Endodermal cell (in vitro differentiated cells): ENCODE measurements around the gene ENDOV. TPM values are rescaled to one million over a fixed set of nuclear protein-coding genes. Genes with fewer than 3 reads are reported as not detected.
"Not testable (repeated sequence)": the region's sequence is repeated elsewhere in the genome, so short reads cannot be mapped to it uniquely, and the experiment has no call there.

ENCODE experiments used
- DNase-seq: peaks from one replicate; pipeline ENCODE4 v3.0.0-alpha.2; 2017
- H3K27ac ChIP-seq: 2 replicates; pipeline ENCODE4 v1.5.1; 2013; ENCODE audit warnings: mild to moderate bottlenecking, low read depth, low read length, moderate library complexity
- H3K27me3 ChIP-seq: 2 replicates; pipeline ENCODE4 v1.6.1; 2013; ENCODE audit warnings: mild to moderate bottlenecking, low read length, moderate library complexity; ENCODE audit not compliant: insufficient read depth, control insufficient read depth, poor library complexity, severe bottlenecking
- H3K36me3 ChIP-seq: 2 replicates; pipeline ENCODE4 v1.7.0; 2013; ENCODE audit warnings: mild to moderate bottlenecking, low read length, moderate library complexity; ENCODE audit not compliant: control insufficient read depth, insufficient read depth
- H3K4me1 ChIP-seq: one replicate; pipeline ENCODE4 v1.7.0; 2013; ENCODE audit warnings: low read length; ENCODE audit not compliant: control insufficient read depth, insufficient read depth
- H3K4me3 ChIP-seq: 2 replicates; pipeline ENCODE4 v1.5.1; 2013; ENCODE audit warnings: mild to moderate bottlenecking, low read length, moderate library complexity
- H3K9ac ChIP-seq: 2 replicates; pipeline ENCODE4 v1.6.1; 2013; ENCODE audit warnings: mild to moderate bottlenecking, low read length, moderate library complexity; ENCODE audit not compliant: poor library complexity, severe bottlenecking; ENCODE audit errors: extremely low read depth
- H3K9me3 ChIP-seq: 2 replicates; pipeline ENCODE4 v1.6.1; 2013; ENCODE audit warnings: mild to moderate bottlenecking, low read length, moderate library complexity; ENCODE audit not compliant: control insufficient read depth
- H3K27ac Mint-ChIP-seq: 2 replicates; pipeline ENCODE4 v1.8.0; 2020; ENCODE audit warnings: mixed read lengths
- H3K27me3 Mint-ChIP-seq: 2 replicates; pipeline ENCODE4 v1.8.0; 2021; ENCODE audit warnings: mild to moderate bottlenecking, mixed read lengths; ENCODE audit not compliant: insufficient read depth
- H3K36me3 Mint-ChIP-seq: 2 replicates; pipeline ENCODE4 v1.8.0; 2020; ENCODE audit warnings: low read depth, mixed read lengths
- H3K4me1 Mint-ChIP-seq: 2 replicates; pipeline ENCODE4 v1.8.0; 2020; ENCODE audit warnings: mixed read lengths
- H3K4me3 Mint-ChIP-seq: 2 replicates; pipeline ENCODE4 v1.8.0; 2020; ENCODE audit warnings: mild to moderate bottlenecking, moderate library complexity, mixed read lengths
- H3K9me3 Mint-ChIP-seq: 2 replicates; pipeline ENCODE4 v1.8.0; 2020; ENCODE audit warnings: mild to moderate bottlenecking, mixed read lengths
- CTCF ChIP-seq: fragments of 200-600 bp; sonication (generic); conservative IDR thresholded peaks from 2 replicates; pipeline ENCODE4 v1.5.0; 2021; ENCODE audit warnings: antibody characterized with exemption, mild to moderate bottlenecking
- WGBS, 2 experiments: methylation state at CpG; one replicate each; pipeline versions ENCODE4 v1.1.5 to v1.1.7; 2013; ENCODE audit warnings: missing lambda C conversion rate in 2 of 2, mixed read lengths in 1 of 2; ENCODE audit not compliant: insufficient coverage in 1 of 2, insufficient read length in 1 of 2; 5-methylcytosine and 5-hydroxymethylcytosine counted together
- total RNA-seq, 2 donors: library from RNA; stranded (reverse); fragmentation: NEBNext Ultra II Directional in 1 of 2; extraction: Animal tissue kit (Norgen Biotek cat#: 25700) in 1 of 2; gene quantifications; 2 replicates in 1 of 2; 3 replicates in 1 of 2; pipeline ENCODE4 v1.2.1, GENCODE V29; 2021

ENDOV gene
- total RNA-seq, 2 donors from 2014 or later = 38.8 to 47.1 TPM

- Histone ChIP-seq H3K36me3 (no peaks in the 10 kb centered on the region), H3K4me3 (peak overlapping the region; percentile 15), H3K4me1 (peaks cover 10% of the 10 kb centered on the region), H3K9me3 (no peaks in the 10 kb centered on the region), H3K27me3 (no peaks in the 10 kb centered on the region), H3K9ac (no peak overlapping the region), H3K27ac (no peak overlapping the region)
- peak; percentile 63 for DNase-seq
- WGBS, 2 experiments = 45 to 50% methylated on average over 6 of the region's 6 CpGs
- no peak for TF ChIP-seq CTCF
- peaks cover 31% of the 10 kb centered on the region for H3K4me1 Mint-ChIP-seq
- H3K4me3 Mint-ChIP-seq = peak overlapping the region; percentile 6
- H3K9me3 Mint-ChIP-seq = no peaks in the 10 kb centered on the region
- H3K27ac Mint-ChIP-seq = no peak overlapping the region
- H3K36me3 Mint-ChIP-seq = no peaks in the 10 kb centered on the region
- peaks cover 10% of the 10 kb centered on the region for H3K27me3 Mint-ChIP-seq
These were observed 6.1 kb upstream of the ENDOV start for GRCh38 chr17:80408872-80409271.

- Histone ChIP-seq H3K36me3 (no peaks in the 10 kb centered on the region), H3K27me3 (no peaks in the 10 kb centered on the region), H3K9ac (no peak overlapping the region), H3K4me1 (peaks cover 10% of the 10 kb centered on the region), H3K9me3 (no peaks in the 10 kb centered on the region), H3K27ac (no peak overlapping the region), H3K4me3 (no peak overlapping the region)
- no peak overlapping the region for H3K4me3 Mint-ChIP-seq
- 94 to 95% methylated on average over 10 to 13 of the region's 13 CpGs for WGBS, 2 experiments
- no peak overlapping the region for H3K27ac Mint-ChIP-seq
- no peak for TF ChIP-seq CTCF
- H3K36me3 Mint-ChIP-seq = no peaks in the 10 kb centered on the region
- DNase-seq = peak; percentile 41
- H3K9me3 Mint-ChIP-seq = no peaks in the 10 kb centered on the region
- H3K27me3 Mint-ChIP-seq = peaks cover 15% of the 10 kb centered on the region
- H3K4me1 Mint-ChIP-seq = peaks cover 37% of the 10 kb centered on the region
These were observed 5.3 kb upstream of the ENDOV start for GRCh38 chr17:80409626-80410025.

- not testable (repeated sequence) for H3K27ac Mint-ChIP-seq, H3K4me3 ChIP-seq, H3K9me3 Mint-ChIP-seq, H3K4me3 Mint-ChIP-seq, H3K36me3 ChIP-seq, H3K27me3 ChIP-seq, DNase-seq, H3K9me3 ChIP-seq, H3K9ac ChIP-seq, H3K27ac ChIP-seq, H3K36me3 Mint-ChIP-seq
- H3K4me1 ChIP-seq = peaks cover 10% of the 10 kb centered on the region
- Mint-ChIP-seq H3K27me3 (peaks cover 15% of the 10 kb centered on the region), H3K4me1 (peaks cover 37% of the 10 kb centered on the region)
- WGBS, 2 experiments = 90 to 95% methylated on average over 9 to 16 of the region's 16 CpGs
These were observed 4.4 kb upstream of the ENDOV start for GRCh38 chr17:80410441-80411087.
